Adrenal gland (tissue), 19 donors: ENCODE results near the gene NAPSA. TPM values are rescaled to one million over a fixed set of nuclear protein-coding genes. Genes with fewer than 3 reads are reported as not detected.

Experiments used
- DNase-seq, 7 donors: peaks; one replicate each; pipeline ENCODE4 v3.0.0-alpha.2; 2019 to 2020
- H3K27ac ChIP-seq, 5 donors: fragments of 200-600 bp; sonication (generic) in 4 of 5; 1 replicate in 3 of 5; 2 replicates in 2 of 5; pipeline versions ENCODE4 v1.5.1 to v1.8.0; 2016 to 2020; ENCODE audit warnings: mild to moderate bottlenecking in 1 of 5
- H3K27me3 ChIP-seq: fragments of 200-600 bp; 2 replicates; pipeline ENCODE4 v1.8.0; 2021
- H3K36me3 ChIP-seq, 2 donors: fragments of 200-600 bp; replicated peaks in 1 of 2; 1 replicate in 1 of 2; 2 replicates in 1 of 2; pipeline versions ENCODE4 v1.5.1 to v1.8.0; 2018 to 2022
- H3K4me1 ChIP-seq, 2 donors: fragments of 200-600 bp; replicated peaks in 1 of 2; 1 replicate in 1 of 2; 2 replicates in 1 of 2; pipeline versions ENCODE4 v1.5.1 to v1.8.0; 2018 to 2021
- H3K4me3 ChIP-seq, 4 donors: fragments of 200-600 bp; sonication (generic) in 3 of 4; one replicate each; pipeline ENCODE4 v1.5.1; 2016 to 2018
- H3K9me3 ChIP-seq, 3 donors: fragments of 200-600 bp; sonication (generic) in 1 of 3; replicated peaks in 1 of 3; 1 replicate in 2 of 3; 2 replicates in 1 of 3; pipeline versions ENCODE4 v1.5.1 to v1.8.0; 2016 to 2021
- CTCF ChIP-seq, 6 experiments: fragments of 450-650 bp in 4 of 6; fragments of 200-600 bp in 2 of 6; sonication (generic) in 1 of 6; IDR thresholded peaks; 1 replicate in 5 of 6; 2 replicates in 1 of 6; pipeline versions ENCODE4 v1.5.1 to v1.8.0; 2016 to 2021; ENCODE audit warnings: antibody characterized with exemption in 6 of 6, mild to moderate bottlenecking in 2 of 6, moderate library complexity in 1 of 6
- POLR2A ChIP-seq, 2 donors: fragments of 450-650 bp; IDR thresholded peaks; one replicate each; pipeline ENCODE4 v1.6.1; 2017; ENCODE audit warnings: antibody characterized with exemption in 2 of 2, mild to moderate bottlenecking in 2 of 2, moderate library complexity in 1 of 2
- WGBS, 4 donors: extraction: QIAGEN DNeasy Blood & Tissue Kit in 2 of 4; methylation state at CpG; one replicate each; pipeline versions ENCODE4 v1.1.5 to v1.1.7; 2013 to 2017; 5-methylcytosine and 5-hydroxymethylcytosine counted together
- intact Hi-C, 2 donors: fragments of 100-400 bp; cut with DNase I; formaldehyde crosslinking; loops; one replicate each; pipeline versions ENCODE4 v1.14.1 to v1.15.0; 2022 to 2023
- long read RNA-seq, 10 donors: library from polyadenylated mRNA in 3 of 10; unstranded in 2 of 10; stranded (forward) in 1 of 10; transcript quantifications; one replicate each; pipeline ENCODE4 v2.0.0 and lab custom pipeline, GENCODE V29; 2021 to 2026
- polyA plus RNA-seq, 3 donors: library from polyadenylated mRNA; stranded (reverse); fragments of 200-250 nt in 2 of 3; fragments of 350-450 nt in 1 of 3; fragmentation: Illumina TruSeq in 1 of 3; extraction: RNeasy Lipid Tissue Mini Kit (QIAGEN cat#74804) in 1 of 3; gene quantifications; one replicate each; pipeline ENCODE4 v1.2.3, GENCODE V29; 2013 to 2014
- total RNA-seq, 9 donors: library from RNA; depleted of rRNA in 4 of 9; stranded (reverse); fragments of >200 nt in 4 of 9; fragments of 120-200 nt in 1 of 9; fragmentation: NEBNext Ultra II Directional in 1 of 9; extraction: Animal tissue kit (Norgen Biotek cat#: 25700) in 1 of 9; gene quantifications; one replicate each; pipeline versions ENCODE4 v1.1.0 to v1.2.4, GENCODE V29; 2013 to 2023
- donor health status: healthy with polysubstance abuse.
- donor health status: Bipolar disorder and iron deficiency.
- donor health status: DM: yes; HTN: yes; CAD: no.
- donor health status: DM: no; HTN: no; CAD: no.
- donor health status: DM: no; HTN: no; CAD: no.
- donor health status: DM: yes; HTN: yes; CAD: no.

Gene NAPSA
- total RNA-seq (1 to 10 TPM in 2 of 9 donors, under 1 TPM in 5, not detected in 2; 0.14 to 4.5 (median 0.67) TPM), polyA plus RNA-seq (1 to 10 TPM in 1 of 3 donors, under 1 TPM in 1, not detected in 1; 0.61 to 1.4 TPM)
- long read RNA-seq, donor 1, partial matches to known transcripts = 41 of 41 reads
- long read RNA-seq, donor 1, other reads (novel, unspliced or antisense) = 0 of 41 reads
- long read RNA-seq, donor 2 = 0 reads
- long read RNA-seq, donor 3 = 0 reads
- long read RNA-seq, donor 4 = 0 reads
- long read RNA-seq, donor 5 = 0 reads
- long read RNA-seq, donor 6 = 0 reads
- long read RNA-seq, donor 7 = 0 reads
- long read RNA-seq, donor 8 = 0 reads
- long read RNA-seq, donor 9, partial matches to known transcripts = 30 of 30 reads
- long read RNA-seq, donor 9, other reads (novel, unspliced or antisense) = 0 of 30 reads
- long read RNA-seq, donor 10 = 0 reads

GRCh38 chr19:50365434-50366306 is at the start of gene NAPSA:
Gene NAPSA, minus strand, starts transcription at chr19:50365639. Its CDS starts 18 bp downstream, at chr19:50365621.
- 77 to 84% (median 80%) methylated on average over 11 of the region's 11 CpGs for WGBS, 4 donors
- intact Hi-C loops = loop anchor here (2.0 to 5.0 kb wide), 3 partner anchors 49 to 97 kb away; partner anchors contain the start of gene SPIB (in 1 of the 2)

GRCh38 chr19:50413531-50413930 is 48.1 kb upstream of the NAPSA start:
- DNase-seq = no peak
- Histone ChIP-seq H3K36me3 (no peaks in the 10 kb centered on the region), H3K9me3 (no peaks in the 10 kb centered on the region), H3K4me1 (no peaks in the 10 kb centered on the region), H3K27me3 (peaks cover 12% of the 10 kb centered on the region), H3K4me3 (no peak overlapping the region), H3K27ac (no peak overlapping the region)
- WGBS, 4 donors = 95 to 99% (median 96%) methylated on average over 20 to 21 of the region's 21 CpGs
- TF ChIP-seq CTCF (IDR thresholded peaks at IDR 0.05) (no peak), POLR2A (IDR thresholded peaks at IDR 0.05) (no peak)
- intact Hi-C loops = no loop called here

More at GRCh38 chr19:50365434-50366306, at the start of gene NAPSA:
- DNase-seq = no peak
- TF ChIP-seq POLR2A (IDR thresholded peaks at IDR 0.05) (no peak), CTCF (IDR thresholded peaks at IDR 0.05) (no peak)
- Histone ChIP-seq H3K9me3 (no peaks in the 10 kb centered on the region), H3K27me3 (no peaks in the 10 kb centered on the region), H3K27ac (no peak within 1 kb of the TSS), H3K36me3 (no peaks in the 10 kb centered on the region), H3K4me1 (no peaks in the 10 kb centered on the region), H3K4me3 (no peak within 1 kb of the TSS)

- intact Hi-C loops = no loop called here
- TF ChIP-seq CTCF (IDR thresholded peaks at IDR 0.05) (no peak), POLR2A (IDR thresholded peaks at IDR 0.05) (no peak)
Observed at GRCh38 chr19:50413096-50413495, 47.7 kb upstream of the NAPSA start.

GRCh38 chr19:50412419-50412818 is 47.0 kb upstream of the NAPSA start:
- intact Hi-C loops = no loop called here
- Histone ChIP-seq H3K27me3 (peaks cover 2% of the 10 kb centered on the region), H3K4me1 (no peaks in the 10 kb centered on the region), H3K27ac (no peak overlapping the region), H3K36me3 (no peaks in the 10 kb centered on the region), H3K4me3 (no peak overlapping the region), H3K9me3 (no peaks in the 10 kb centered on the region)
- TF ChIP-seq POLR2A (IDR thresholded peaks at IDR 0.05) (no peak), CTCF (IDR thresholded peaks at IDR 0.05) (no peak)
- DNase-seq = no peak
- WGBS, 4 donors = 97 to 100% (median 98%) methylated on average over 2 of the region's 2 CpGs

More at GRCh38 chr19:50413096-50413495, 47.7 kb upstream of the NAPSA start:
- Histone ChIP-seq H3K36me3 (no peaks in the 10 kb centered on the region), H3K27me3 (peaks cover 9% of the 10 kb centered on the region), H3K4me1 (no peaks in the 10 kb centered on the region), H3K9me3 (no peaks in the 10 kb centered on the region), H3K27ac (no peak overlapping the region), H3K4me3 (no peak overlapping the region)
- no peak for DNase-seq
- WGBS, 4 donors = 95 to 100% (median 96%) methylated on average over 3 to 13 of the region's 13 CpGs
